Renal pelvis (tissue), 12 donors: ENCODE measurements around the gene SP5. TPM values are rescaled to one million over a fixed set of nuclear protein-coding genes. Genes with fewer than 3 reads are reported as not detected.
"Not testable (repeated sequence)": the region's sequence is repeated elsewhere in the genome, so short reads cannot be mapped to it uniquely, and the experiment has no call there.

Experiments used
- DNase-seq: peaks from one replicate; pipeline ENCODE4 v3.0.0-alpha.2; 2013
- long read RNA-seq, 16 experiments: transcript quantifications; one replicate each; lab custom pipeline, GENCODE V29; 2026
- polyA plus RNA-seq, 3 donors: library from polyadenylated mRNA; unstranded; fragments of 120-200 nt; gene quantifications; one replicate each; pipeline ENCODE4 v1.2.1, GENCODE V29; 2013; ENCODE audit not compliant: insufficient read length in 3 of 3

The SP5 gene
- under 1 TPM; 0.56 to 0.83 (median 0.80) TPM for polyA plus RNA-seq
- long read RNA-seq, donor 1, partial matches to known transcripts = 0 of 1 reads
- long read RNA-seq, donor 1, other reads (novel, unspliced or antisense) = 0 of 1 reads
- long read RNA-seq, donor 2 = 0 reads
- long read RNA-seq, donor 3, partial matches to known transcripts = 0 of 1 reads
- long read RNA-seq, donor 3, other reads (novel, unspliced or antisense) = 0 of 1 reads
- long read RNA-seq, donor 4, partial matches to known transcripts = 0 of 1 reads
- long read RNA-seq, donor 4, other reads (novel, unspliced or antisense) = 0 of 1 reads
- long read RNA-seq, donor 5 = 0 reads
- long read RNA-seq, donor 6 = 0 reads
- long read RNA-seq, donor 7, partial matches to known transcripts = 0 of 3 reads
- long read RNA-seq, donor 7, other reads (novel, unspliced or antisense) = 0 of 3 reads
- long read RNA-seq, donor 8 = 0 reads
- long read RNA-seq, donor 9 = 0 reads
- long read RNA-seq, donor 10 = 0 reads
- long read RNA-seq, donor 11 = 0 reads
- long read RNA-seq, donor 12 = 0 reads
- long read RNA-seq, donor 13 = 0 reads
- long read RNA-seq, donor 14 = 0 reads
- long read RNA-seq, donor 15 = 0 reads
- long read RNA-seq, donor 16, partial matches to known transcripts = 0 of 1 reads
- long read RNA-seq, donor 16, other reads (novel, unspliced or antisense) = 0 of 1 reads

GRCh38 chr2:170715062-170715931 is at the start of gene SP5:
Gene SP5 (plus strand): TSS chr2:170715337. CDS start chr2:170715513, 176 bp downstream.
- peak; percentile 77 for DNase-seq

GRCh38 chr2:170665743-170666142 is 49.4 kb upstream of the SP5 start:
- no peak for DNase-seq

- DNase-seq = no peak
These were observed 45.2 kb upstream of the SP5 start for GRCh38 chr2:170669909-170670308.

GRCh38 chr2:170670651-170671050 is 44.5 kb upstream of the SP5 start:
- DNase-seq = no peak

- DNase-seq = no peak
These were observed 44.1 kb upstream of the SP5 start for GRCh38 chr2:170671079-170671478.

GRCh38 chr2:170674282-170674681 is 40.9 kb upstream of the SP5 start:
- not testable (repeated sequence) for DNase-seq

- no peak for DNase-seq
These were observed 39.4 kb upstream of the SP5 start for GRCh38 chr2:170675701-170676100.

GRCh38 chr2:170679607-170680079 is 35.5 kb upstream of the SP5 start:
- DNase-seq = no peak

GRCh38 chr2:170680172-170680941 is 34.8 kb upstream of the SP5 start:
- no peak for DNase-seq

GRCh38 chr2:170681311-170681710 is 33.8 kb upstream of the SP5 start:
- DNase-seq = no peak

- no peak for DNase-seq
These were observed 29.5 kb upstream of the SP5 start for GRCh38 chr2:170685591-170685990.

GRCh38 chr2:170689481-170689880 is 25.7 kb upstream of the SP5 start:
- DNase-seq = no peak

GRCh38 chr2:170690640-170691039 is 24.5 kb upstream of the SP5 start:
- no peak for DNase-seq

- no peak for DNase-seq
These were observed 20.8 kb upstream of the SP5 start for GRCh38 chr2:170694316-170694715.

GRCh38 chr2:170695521-170696410 is 19.4 kb upstream of the SP5 start:
- no peak for DNase-seq

- DNase-seq = no peak
These were observed 18.2 kb upstream of the SP5 start for GRCh38 chr2:170696948-170697347.

GRCh38 chr2:170701011-170701410 is 14.1 kb upstream of the SP5 start:
- no peak for DNase-seq

- DNase-seq = no peak
These were observed 11.2 kb upstream of the SP5 start for GRCh38 chr2:170703776-170704476.
